ENCODE results near the gene MBOAT2. TPM values are rescaled to one million over a fixed set of nuclear protein-coding genes. Genes with fewer than 3 reads are reported as not detected.

The MBOAT2 gene
- total RNA-seq, 1 experiment from 2014 or later, result 16.8 TPM

DNA sequence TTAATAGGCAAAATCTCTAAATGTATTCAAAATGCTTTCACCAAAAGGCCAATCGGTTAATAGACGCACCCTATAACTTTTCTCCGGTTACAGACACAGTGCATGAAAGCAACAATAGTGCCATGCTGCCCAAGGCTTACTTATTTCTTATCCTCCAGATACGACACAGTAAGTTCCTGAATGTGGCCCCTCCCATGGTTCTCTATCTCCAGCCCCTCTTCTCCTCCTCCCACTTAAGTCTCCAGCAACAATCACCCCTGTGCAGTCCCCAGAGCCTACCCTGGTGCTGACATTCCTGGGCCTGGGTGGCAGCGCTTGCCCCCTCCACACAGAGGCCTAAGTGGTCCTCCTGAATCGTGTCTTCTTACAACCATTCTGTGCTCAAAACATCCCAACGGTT lies 169.6 kb downstream of the MBOAT2 start:
- no peaks in the 10 kb centered on the region for H3K36me3 ChIP-seq (ENCODE audit: control insufficient read depth in 1 of 2, insufficient read depth in 2 of 2, low read length in 2 of 2)
- CTCF ChIA-PET, result no interaction called here
- no peak for DNase-seq (ENCODE audit: low read depth, low spot score)
- H4K20me1 ChIP-seq (ENCODE audit: insufficient read depth), result no peaks in the 10 kb centered on the region
- no peak for ATAC-seq
- no peaks in the 10 kb centered on the region for H3K9me2 ChIP-seq (ENCODE audit: insufficient read depth)
- no peaks in the 10 kb centered on the region for H3K27me3 ChIP-seq (ENCODE audit: insufficient read depth, low read length)
- no peak overlapping the region for H3K4me2 ChIP-seq (ENCODE audit: low read length)
- POLR2A ChIA-PET, result interaction anchor here (1.1 kb wide), 1 partner anchor 10 kb away, joined by 3 read pairs; no protein-coding TSS in a partner anchor
- H3K9me3 ChIP-seq (ENCODE audit: control insufficient read depth in 1 of 2, insufficient read depth in 1 of 2, low read depth in 1 of 2, low read length in 2 of 2), result no peaks in the 10 kb centered on the region
- H2AFZ ChIP-seq (ENCODE audit: low read depth, low read length, poor library complexity, severe bottlenecking), result no peak overlapping the region
- TF ChIP-seq POLR2AphosphoS5 (IDR thresholded peaks at IDR 0.05; ENCODE audit: low read depth, low read length) (no peak), ZFX (IDR thresholded peaks at IDR 0.05) (no peak), ELF1 (IDR thresholded peaks at IDR 0.05; ENCODE audit: borderline replicate concordance, low read depth) (no peak), EZH2 (IDR thresholded peaks at IDR 0.05) (no peak), YY1 (IDR thresholded peaks at IDR 0.05; ENCODE audit: extremely low read depth, insufficient replicate concordance, low read depth, low read length) (no peak), EZH2phosphoT487 (IDR thresholded peaks at IDR 0.05; ENCODE audit: borderline replicate concordance) (no peak), CTCF (IDR thresholded peaks at IDR 0.05 in 2 of 3, conservative IDR thresholded peaks at IDR 0.05 in 1 of 3; ENCODE audit: borderline replicate concordance in 1 of 3, insufficient read depth in 1 of 3, low read depth in 2 of 3, low read length in 2 of 3) (no peak), FOSL1 (IDR thresholded peaks at IDR 0.05; ENCODE audit: low read depth) (no peak), POLR2A (IDR thresholded peaks at IDR 0.05; ENCODE audit: borderline replicate concordance, extremely low read depth, insufficient read depth, insufficient read length) (no peak), ATF3 (IDR thresholded peaks at IDR 0.05) (no peak), SIN3A (IDR thresholded peaks at IDR 0.05; ENCODE audit: low read depth) (no peak), CBX3 (IDR thresholded peaks at IDR 0.05; ENCODE audit: low read depth) (no peak), EGR1 (IDR thresholded peaks at IDR 0.05; ENCODE audit: low read depth) (no peak), JUND (IDR thresholded peaks at IDR 0.05) (no peak), SRF (IDR thresholded peaks at IDR 0.05; ENCODE audit: low read depth) (no peak)
- TF ChIP-seq, protein P1, sequence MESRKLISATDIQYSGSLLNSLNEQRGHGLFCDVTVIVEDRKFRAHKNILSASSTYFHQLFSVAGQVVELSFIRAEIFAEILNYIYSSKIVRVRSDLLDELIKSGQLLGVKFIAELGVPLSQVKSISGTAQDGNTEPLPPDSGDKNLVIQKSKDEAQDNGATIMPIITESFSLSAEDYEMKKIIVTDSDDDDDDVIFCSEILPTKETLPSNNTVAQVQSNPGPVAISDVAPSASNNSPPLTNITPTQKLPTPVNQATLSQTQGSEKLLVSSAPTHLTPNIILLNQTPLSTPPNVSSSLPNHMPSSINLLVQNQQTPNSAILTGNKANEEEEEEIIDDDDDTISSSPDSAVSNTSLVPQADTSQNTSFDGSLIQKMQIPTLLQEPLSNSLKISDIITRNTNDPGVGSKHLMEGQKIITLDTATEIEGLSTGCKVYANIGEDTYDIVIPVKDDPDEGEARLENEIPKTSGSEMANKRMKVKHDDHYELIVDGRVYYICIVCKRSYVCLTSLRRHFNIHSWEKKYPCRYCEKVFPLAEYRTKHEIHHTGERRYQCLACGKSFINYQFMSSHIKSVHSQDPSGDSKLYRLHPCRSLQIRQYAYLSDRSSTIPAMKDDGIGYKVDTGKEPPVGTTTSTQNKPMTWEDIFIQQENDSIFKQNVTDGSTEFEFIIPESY (IDR thresholded peaks at IDR 0.05; ENCODE audit: extremely low read depth, insufficient replicate concordance, low read length), result no peak
- no peak overlapping the region for H3K9ac ChIP-seq (ENCODE audit: low read length)
- H3K27ac ChIP-seq (ENCODE audit: low read depth, low read length), result no peak overlapping the region
- H3K4me1 ChIP-seq (ENCODE audit: control insufficient read depth in 1 of 2, insufficient read depth in 2 of 2, low read length in 2 of 2), result peaks cover 5 to 11% of the 10 kb centered on the region in 2 experiments; a peak in 3 of 4 replicates
- RAD21 ChIA-PET (ENCODE audit: low non-redundant PET in 1 of 2, low total read pairs in 2 of 2, uncharacterized antibody in 2 of 2, unreplicated experiment in 2 of 2), result no interaction called here
- H3K4me3 ChIP-seq (replicated peaks in 1 of 2; ENCODE audit: low read depth in 1 of 2, low read length in 2 of 2), result no peak overlapping the region
- peaks cover 38% of the 10 kb centered on the region for H3K79me2 ChIP-seq (ENCODE audit: insufficient read depth, low read length)
- intact Hi-C loops (cut with micrococcal nuclease), result no loop called here
- BruUV-seq (replicated peaks), result no TSS peak

All from HCT116 (cell line).